ENCODE data around the gene TNFSF10. TPM values are rescaled to one million over a fixed set of nuclear protein-coding genes. Genes with fewer than 3 reads are reported as not detected.

TNFSF10 gene
- total and polyA plus RNA-seq, 2 of the 8 experiments (the other 6 are each of a cell fraction or from before 2014, with no cell fraction given) = 0.06 TPM; not detected in 1

DNA sequence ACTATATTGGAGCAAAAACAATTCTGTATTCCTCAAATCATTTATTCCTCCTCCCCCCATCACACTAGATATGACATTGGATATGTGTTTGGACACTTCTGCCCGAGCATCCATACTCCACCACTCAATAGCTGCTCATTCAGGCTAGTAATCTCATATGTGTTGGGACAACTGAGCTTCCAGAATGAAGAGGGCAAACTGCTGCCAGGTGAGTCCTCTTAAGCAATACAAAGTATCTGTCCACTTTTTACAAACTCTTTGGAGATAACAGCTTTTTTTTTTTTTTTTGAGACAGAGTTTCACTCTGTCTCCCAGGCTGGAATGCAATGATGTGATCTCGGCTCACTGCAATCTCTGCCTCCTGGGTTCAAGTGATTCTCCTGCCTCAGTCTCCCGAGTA is 5.4 kb upstream of the TNFSF10 start:
- Histone ChIP-seq H3K4me1 (replicated peaks in 1 of 4; ENCODE audit: control insufficient read depth in 3 of 4, insufficient read depth in 4 of 4, low read length in 3 of 4) (no peaks in the 10 kb centered on the region), H3K4me2 (ENCODE audit: insufficient read depth in 1 of 2, low read depth in 2 of 2, low read length in 2 of 2) (no peak overlapping the region), H2BK120ac (replicated peaks; ENCODE audit: low read depth, low read length) (no peak overlapping the region), H4K5ac (ENCODE audit: insufficient read length, low read depth, low read length) (no peak overlapping the region), H4K8ac (ENCODE audit: extremely low read depth, insufficient read depth, low read length) (no peak overlapping the region), H3K18ac (ENCODE audit: extremely low read depth, low read length) (no peak overlapping the region), H2BK12ac (ENCODE audit: low read depth, low read length) (no peak overlapping the region), H4K91ac (replicated peaks; ENCODE audit: insufficient read length, low read length) (no peak overlapping the region), H3K4me3 (ENCODE audit: extremely low read depth in 1 of 4, insufficient read depth in 2 of 4, low read depth in 3 of 4, low read length in 4 of 4) (no peak overlapping the region), H4K20me1 (replicated peaks in 1 of 2; ENCODE audit: control insufficient read depth in 1 of 2, insufficient read depth in 2 of 2, low read length in 2 of 2) (no peaks in the 10 kb centered on the region), H2BK15ac (ENCODE audit: low read length) (no peak overlapping the region), H3K27ac (ENCODE audit: low read depth, low read length) (no peak overlapping the region), H3K23me2 (ENCODE audit: low read depth, low read length) (no peaks in the 10 kb centered on the region), H2AK5ac (ENCODE audit: low read depth, low read length) (no peak overlapping the region), H3K23ac (ENCODE audit: insufficient read length) (no peak overlapping the region), H3K14ac (ENCODE audit: insufficient read length) (no peak overlapping the region), H3K27me3 (replicated peaks in 1 of 4; ENCODE audit: control insufficient read depth in 3 of 4, extremely low read depth in 1 of 4, insufficient read depth in 3 of 4, low read length in 3 of 4) (no peaks in the 10 kb centered on the region), H2BK5ac (ENCODE audit: low read depth, low read length) (no peak overlapping the region), H3K9me3 (ENCODE audit: insufficient read depth in 2 of 2, low read depth in 1 of 2, low read length in 1 of 2) (no peaks in the 10 kb centered on the region), H3K56ac (replicated peaks; ENCODE audit: insufficient read length, low read depth, low read length) (no peak overlapping the region), H3K36me3 (ENCODE audit: control insufficient read depth in 2 of 4, insufficient read depth in 4 of 4, low read length in 3 of 4) (no peaks in the 10 kb centered on the region), H2AFZ (ENCODE audit: low read length) (no peak overlapping the region), H3K9ac (replicated peaks in 1 of 4; ENCODE audit: extremely low read depth in 1 of 4, low read depth in 3 of 4, low read length in 3 of 4) (no peak overlapping the region), H3K79me1 (ENCODE audit: low read depth, low read length) (no peaks in the 10 kb centered on the region), H2BK20ac (ENCODE audit: low read length) (no peak overlapping the region), H3K4ac (replicated peaks; ENCODE audit: insufficient read length, low read depth, low read length) (no peak overlapping the region), H3K79me2 (ENCODE audit: control insufficient read depth in 1 of 2, insufficient read depth in 2 of 2, low read length in 2 of 2) (no peaks in the 10 kb centered on the region)
- FAIRE-seq (no peak), DNase-seq (ENCODE audit: low read depth in 1 of 2, low spot score in 2 of 2) (no peak)
- ChIA-PET CTCF (ENCODE audit: partially characterized antibody) (interaction anchor here (0.7 kb wide), 1 partner anchor 161 kb away, joined by 4 read pairs; no protein-coding TSS in a partner anchor), POLR2A (ENCODE audit: partially characterized antibody) (no interaction called here)
- WGBS, 2 experiments (ENCODE audit: extremely low coverage in 1 of 2, insufficient coverage in 1 of 2, insufficient read length in 1 of 2, insufficient replicate concordance in 2 of 2, low coverage in 1 of 2, low lambda C conversion rate in 2 of 2, missing lambda C conversion rate in 1 of 2) = 95% methylated on average over 3 of the region's 3 CpGs; no CpG with 5 or more reads in 1 of the 2 experiments
- TF ChIP-seq YY1 (IDR thresholded peaks at IDR 0.05; ENCODE audit: low read depth, low read length) (no peak), BACH1 (IDR thresholded peaks at IDR 0.05; ENCODE audit: low read length) (no peak), CHD1 (IDR thresholded peaks at IDR 0.05; ENCODE audit: low read depth, low read length) (no peak), TCF12 (IDR thresholded peaks at IDR 0.05; ENCODE audit: low read depth, low read length) (no peak), PHF8 (conservative IDR thresholded peaks at IDR 0.05; ENCODE audit: low read depth, low read length) (no peak), SIRT6 (IDR thresholded peaks at IDR 0.05; ENCODE audit: low read length) (no peak), RBBP5 (IDR thresholded peaks at IDR 0.05; ENCODE audit: borderline replicate concordance, low read depth, low read length) (no peak), CTBP2 (IDR thresholded peaks at IDR 0.05; ENCODE audit: borderline replicate concordance, insufficient read depth, insufficient read length, low read length) (no peak), ZNF274 (IDR thresholded peaks at IDR 0.05; ENCODE audit: borderline replicate concordance, extremely low read depth, low read length) (no peak), EP300 (IDR thresholded peaks at IDR 0.05; ENCODE audit: borderline replicate concordance in 1 of 2, low read depth in 2 of 2, low read length in 2 of 2) (no peak), TEAD4 (IDR thresholded peaks at IDR 0.05; ENCODE audit: low read depth, low read length) (no peak)
- TF ChIP-seq, protein P1, sequence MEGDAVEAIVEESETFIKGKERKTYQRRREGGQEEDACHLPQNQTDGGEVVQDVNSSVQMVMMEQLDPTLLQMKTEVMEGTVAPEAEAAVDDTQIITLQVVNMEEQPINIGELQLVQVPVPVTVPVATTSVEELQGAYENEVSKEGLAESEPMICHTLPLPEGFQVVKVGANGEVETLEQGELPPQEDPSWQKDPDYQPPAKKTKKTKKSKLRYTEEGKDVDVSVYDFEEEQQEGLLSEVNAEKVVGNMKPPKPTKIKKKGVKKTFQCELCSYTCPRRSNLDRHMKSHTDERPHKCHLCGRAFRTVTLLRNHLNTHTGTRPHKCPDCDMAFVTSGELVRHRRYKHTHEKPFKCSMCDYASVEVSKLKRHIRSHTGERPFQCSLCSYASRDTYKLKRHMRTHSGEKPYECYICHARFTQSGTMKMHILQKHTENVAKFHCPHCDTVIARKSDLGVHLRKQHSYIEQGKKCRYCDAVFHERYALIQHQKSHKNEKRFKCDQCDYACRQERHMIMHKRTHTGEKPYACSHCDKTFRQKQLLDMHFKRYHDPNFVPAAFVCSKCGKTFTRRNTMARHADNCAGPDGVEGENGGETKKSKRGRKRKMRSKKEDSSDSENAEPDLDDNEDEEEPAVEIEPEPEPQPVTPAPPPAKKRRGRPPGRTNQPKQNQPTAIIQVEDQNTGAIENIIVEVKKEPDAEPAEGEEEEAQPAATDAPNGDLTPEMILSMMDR (IDR thresholded peaks at IDR 0.05; ENCODE audit: control extremely low read depth in 1 of 3, insufficient read depth in 1 of 3, low read depth in 1 of 3, low read length in 3 of 3) = no peak

All from H1 (cell line).